Right atrium auricular region (tissue), 2 donors: Measurements from ENCODE around the gene KRT25. TPM values are rescaled to one million over a fixed set of nuclear protein-coding genes. Genes with fewer than 3 reads are reported as not detected.

Source experiments
- DNase-seq: peaks from one replicate; pipeline ENCODE4 v3.0.0-alpha.2; 2019; ENCODE audit warnings: low spot score
- H3K27ac ChIP-seq, 2 donors: fragments of 200-600 bp; sonication (generic); 1 replicate in 1 of 2; 2 replicates in 1 of 2; pipeline ENCODE4 v1.5.1; 2016 to 2019
- H3K27me3 ChIP-seq, 2 donors: fragments of 200-600 bp; sonication (generic); one replicate each; pipeline versions ENCODE4 v1.5.1 to v1.6.0; 2017 to 2019
- H3K36me3 ChIP-seq: fragments of 200-600 bp; sonication (generic); one replicate; pipeline ENCODE4 v1.5.1; 2016
- H3K4me1 ChIP-seq, 2 donors: fragments of 200-600 bp; sonication (generic); one replicate each; pipeline versions ENCODE4 v1.5.1 to v1.6.0; 2017 to 2019
- H3K4me3 ChIP-seq, 2 donors: fragments of 200-600 bp; sonication (generic); 1 replicate in 1 of 2; 2 replicates in 1 of 2; pipeline ENCODE4 v1.5.1; 2017 to 2019; ENCODE audit warnings: mild to moderate bottlenecking in 1 of 2, moderate library complexity in 1 of 2
- H3K9me3 ChIP-seq, 2 donors: fragments of 200-600 bp; sonication (generic); one replicate each; pipeline ENCODE4 v1.5.1; 2019
- total RNA-seq, 2 donors: library from RNA; depleted of rRNA; stranded (reverse); fragments of >200 nt; gene quantifications; one replicate each; pipeline ENCODE4 v1.1.0, GENCODE V29; 2016
- TF ChIP-seq, protein P1 (sequence below), 2 donors: fragments of 200-600 bp; sonication (generic); IDR thresholded peaks; one replicate each; pipeline ENCODE4 v1.5.1; 2019; ENCODE audit warnings: antibody characterized with exemption in 2 of 2

Gene KRT25
- total RNA-seq, 2 donors from 2014 or later = not detected

DNA sequence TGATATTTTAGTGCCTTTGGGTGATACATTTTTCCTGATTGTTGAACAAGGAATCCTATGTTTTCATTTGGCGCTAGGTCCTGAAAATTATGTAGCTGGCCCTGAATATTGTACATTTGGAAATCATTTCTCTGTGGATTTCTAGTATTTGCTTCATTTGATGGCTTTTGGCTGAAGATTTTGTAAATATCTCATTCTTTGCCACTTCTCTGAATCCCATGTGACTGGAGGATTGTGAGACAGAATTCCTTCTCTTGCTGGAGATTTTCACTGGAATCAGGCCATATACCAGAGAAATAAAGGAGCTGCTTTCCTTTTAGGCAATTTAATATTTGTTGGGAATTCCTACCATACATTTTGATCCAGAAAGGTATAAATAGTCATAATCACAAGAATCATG, 36.0 kb upstream of the KRT25 start:
- Histone ChIP-seq H3K9me3 (no peaks in the 10 kb centered on the region), H3K36me3 (no peaks in the 10 kb centered on the region), H3K27ac (no peak overlapping the region), H3K4me1 (no peaks in the 10 kb centered on the region), H3K27me3 (peaks cover 0 to 3% of the 10 kb centered on the region in 2 donors), H3K4me3 (no peak overlapping the region)
- TF ChIP-seq, protein P1, sequence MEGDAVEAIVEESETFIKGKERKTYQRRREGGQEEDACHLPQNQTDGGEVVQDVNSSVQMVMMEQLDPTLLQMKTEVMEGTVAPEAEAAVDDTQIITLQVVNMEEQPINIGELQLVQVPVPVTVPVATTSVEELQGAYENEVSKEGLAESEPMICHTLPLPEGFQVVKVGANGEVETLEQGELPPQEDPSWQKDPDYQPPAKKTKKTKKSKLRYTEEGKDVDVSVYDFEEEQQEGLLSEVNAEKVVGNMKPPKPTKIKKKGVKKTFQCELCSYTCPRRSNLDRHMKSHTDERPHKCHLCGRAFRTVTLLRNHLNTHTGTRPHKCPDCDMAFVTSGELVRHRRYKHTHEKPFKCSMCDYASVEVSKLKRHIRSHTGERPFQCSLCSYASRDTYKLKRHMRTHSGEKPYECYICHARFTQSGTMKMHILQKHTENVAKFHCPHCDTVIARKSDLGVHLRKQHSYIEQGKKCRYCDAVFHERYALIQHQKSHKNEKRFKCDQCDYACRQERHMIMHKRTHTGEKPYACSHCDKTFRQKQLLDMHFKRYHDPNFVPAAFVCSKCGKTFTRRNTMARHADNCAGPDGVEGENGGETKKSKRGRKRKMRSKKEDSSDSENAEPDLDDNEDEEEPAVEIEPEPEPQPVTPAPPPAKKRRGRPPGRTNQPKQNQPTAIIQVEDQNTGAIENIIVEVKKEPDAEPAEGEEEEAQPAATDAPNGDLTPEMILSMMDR (IDR thresholded peaks at IDR 0.05) = no peak
- no peak for DNase-seq

DNA sequence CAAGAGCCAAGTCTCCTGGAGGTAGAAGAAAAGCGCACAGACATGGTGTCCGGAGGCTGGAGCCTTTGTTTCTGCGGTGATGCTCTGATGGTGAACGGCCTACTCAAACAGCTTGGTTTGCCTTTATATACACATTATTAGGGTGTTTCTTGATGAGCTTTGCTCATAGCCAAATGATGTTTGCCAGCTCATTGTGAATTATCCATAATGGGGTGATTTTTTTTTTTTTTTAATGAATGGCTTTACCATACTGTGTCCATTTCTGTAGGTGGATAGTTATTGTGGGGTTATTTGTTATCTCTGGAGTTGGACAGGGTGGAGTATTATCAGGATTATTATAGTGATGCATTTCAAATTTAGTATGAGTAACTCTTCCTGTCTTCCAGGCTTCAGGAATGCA, 27.3 kb upstream of the KRT25 start, which contains the start of gene KRT27:
Gene KRT27, minus strand, starts transcription at position 101 of the 400 bp plus-strand sequence. Its CDS starts 57 bp downstream, at position 44.
- H3K27me3 ChIP-seq = peaks cover 0 to 3% of the 10 kb centered on the region in 2 donors
- TF ChIP-seq, protein P1 (IDR thresholded peaks at IDR 0.05) = no peak
- no peaks in the 10 kb centered on the region for H3K4me1 ChIP-seq
- H3K9me3 ChIP-seq = no peaks in the 10 kb centered on the region
- H3K36me3 ChIP-seq = no peaks in the 10 kb centered on the region
- H3K27ac ChIP-seq = no peak within 1 kb of the TSS
- no peak within 1 kb of the TSS for H3K4me3 ChIP-seq
- DNase-seq = no peak

DNA sequence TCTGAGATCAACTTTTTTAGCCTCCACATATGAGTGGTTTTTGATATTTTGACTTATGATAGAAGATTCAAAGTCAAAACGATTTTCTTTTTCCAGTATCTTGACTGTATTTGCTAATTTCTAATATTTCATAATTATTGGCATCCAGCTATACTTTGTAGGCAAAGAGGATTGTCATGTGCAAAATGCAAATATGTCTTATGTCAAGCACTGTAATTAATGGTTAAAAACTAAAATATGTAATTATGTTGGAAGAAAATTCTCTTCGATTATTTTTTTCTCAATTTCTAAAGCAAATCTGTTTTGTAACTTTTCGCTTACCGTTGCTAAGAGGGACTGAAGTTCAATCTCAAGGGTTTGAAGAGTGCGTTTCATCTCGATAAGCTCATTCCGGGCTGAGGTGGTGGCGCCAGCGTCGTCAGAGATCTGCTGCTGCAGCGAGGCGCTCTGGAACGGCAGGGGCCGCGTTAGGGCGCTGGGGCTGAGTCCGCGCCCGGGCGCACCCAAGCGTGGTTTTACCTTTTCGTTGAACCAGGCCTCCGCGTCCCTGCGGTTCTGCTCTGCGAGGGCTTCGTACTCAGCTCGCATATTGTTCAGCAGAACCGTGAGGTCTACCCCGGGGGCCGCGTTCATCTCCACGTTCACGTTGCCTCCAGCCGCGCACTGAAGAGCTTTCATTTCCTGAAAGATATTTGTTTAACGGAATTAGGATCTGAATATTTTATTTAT, 24.2 kb upstream of the KRT25 start:
- Histone ChIP-seq H3K27me3 (peaks cover 0 to 3% of the 10 kb centered on the region in 2 donors), H3K4me1 (no peaks in the 10 kb centered on the region), H3K27ac (no peak overlapping the region), H3K9me3 (no peaks in the 10 kb centered on the region), H3K36me3 (no peaks in the 10 kb centered on the region), H3K4me3 (no peak overlapping the region)
- no peak for DNase-seq
- TF ChIP-seq, protein P1 (IDR thresholded peaks at IDR 0.05) = no peak

DNA sequence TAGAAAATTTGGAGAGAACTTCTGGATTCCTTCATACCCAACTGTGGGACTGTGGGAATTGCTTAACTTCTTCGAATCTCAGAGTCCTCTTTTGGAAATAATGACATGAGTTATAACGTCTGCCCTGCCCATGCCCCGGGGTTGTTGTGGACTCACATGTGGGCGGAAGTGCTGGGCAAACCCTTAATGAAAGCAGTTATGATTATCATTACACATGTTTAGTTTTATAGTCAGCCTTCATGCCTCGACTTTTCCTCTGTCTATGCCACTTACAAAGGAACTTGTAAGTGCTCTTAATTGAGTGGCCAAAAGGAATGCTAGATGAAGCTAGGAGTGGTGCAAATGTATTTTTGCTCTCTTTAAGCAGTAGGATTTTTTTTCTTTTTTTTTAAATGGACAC, 23.3 kb upstream of the KRT25 start:
- DNase-seq = no peak
- Histone ChIP-seq H3K4me1 (no peaks in the 10 kb centered on the region), H3K9me3 (no peaks in the 10 kb centered on the region), H3K36me3 (no peaks in the 10 kb centered on the region), H3K4me3 (no peak overlapping the region), H3K27ac (no peak overlapping the region), H3K27me3 (peaks cover 0 to 3% of the 10 kb centered on the region in 2 donors)
- TF ChIP-seq, protein P1 (IDR thresholded peaks at IDR 0.05) = no peak

DNA sequence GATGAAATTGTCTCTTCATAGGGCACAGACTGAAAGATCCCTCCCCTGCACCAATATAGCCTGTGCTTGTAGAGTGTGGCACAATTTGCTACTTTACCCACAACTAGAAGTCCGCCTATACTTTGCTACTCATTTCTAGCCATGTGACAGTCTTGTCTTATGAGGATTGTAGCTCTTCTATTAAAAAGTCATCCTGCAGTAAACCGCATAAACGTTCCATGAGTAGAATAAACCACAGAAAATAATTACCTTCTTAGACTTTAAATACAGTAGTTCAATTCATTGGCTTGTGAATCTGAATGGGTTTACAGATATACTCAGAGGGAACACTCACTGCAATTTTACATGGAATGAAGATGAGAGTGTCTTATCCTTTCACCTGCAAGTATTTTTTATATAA, 22.8 kb upstream of the KRT25 start:
- TF ChIP-seq, protein P1 (IDR thresholded peaks at IDR 0.05) = no peak
- peaks cover 0 to 3% of the 10 kb centered on the region in 2 donors for H3K27me3 ChIP-seq
- H3K4me1 ChIP-seq = no peaks in the 10 kb centered on the region
- no peak for DNase-seq
- no peaks in the 10 kb centered on the region for H3K36me3 ChIP-seq
- H3K27ac ChIP-seq = no peak overlapping the region
- no peak overlapping the region for H3K4me3 ChIP-seq
- no peaks in the 10 kb centered on the region for H3K9me3 ChIP-seq

DNA sequence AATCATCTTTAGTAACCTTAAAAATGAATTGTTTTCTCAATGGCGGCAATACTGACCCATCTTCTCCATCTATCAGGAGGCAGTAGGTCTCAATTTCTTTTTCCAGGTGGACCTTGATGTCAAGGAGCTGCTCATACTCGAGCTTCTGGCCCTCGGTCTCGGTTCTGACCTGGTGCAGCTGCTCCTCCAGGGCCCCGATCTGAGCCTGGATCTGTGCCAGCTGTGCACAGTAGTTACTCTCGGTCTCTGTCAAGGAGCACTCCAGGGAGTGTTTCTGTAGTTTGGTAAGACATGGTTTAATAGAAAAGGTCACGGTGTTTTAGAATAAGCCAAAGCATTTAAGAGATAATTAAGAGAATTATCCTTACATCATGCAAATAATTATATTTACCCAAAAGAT, 22.3 kb upstream of the KRT25 start:
- peaks cover 0 to 3% of the 10 kb centered on the region in 2 donors for H3K27me3 ChIP-seq

More for the DNA sequence above, 22.3 kb upstream of the KRT25 start:
- Histone ChIP-seq H3K36me3 (no peaks in the 10 kb centered on the region), H3K4me1 (no peaks in the 10 kb centered on the region), H3K27ac (no peak overlapping the region), H3K4me3 (no peak overlapping the region), H3K9me3 (no peaks in the 10 kb centered on the region)
- TF ChIP-seq, protein P1 (IDR thresholded peaks at IDR 0.05) = no peak
- no peak for DNase-seq
